GM12873 (cell line): Measurements from ENCODE around the gene CAVIN2.

Source experiments
- TF ChIP-seq, protein P1 (sequence below): IDR thresholded peaks from 2 replicates; pipeline ENCODE4 v1.5.1; 2012; ENCODE audit warnings: low read depth, mild to moderate bottlenecking, moderate library complexity, low read length, control low read depth; ENCODE audit not compliant: insufficient read depth; ENCODE audit errors: missing control alignments

The CAVIN2 gene

DNA sequence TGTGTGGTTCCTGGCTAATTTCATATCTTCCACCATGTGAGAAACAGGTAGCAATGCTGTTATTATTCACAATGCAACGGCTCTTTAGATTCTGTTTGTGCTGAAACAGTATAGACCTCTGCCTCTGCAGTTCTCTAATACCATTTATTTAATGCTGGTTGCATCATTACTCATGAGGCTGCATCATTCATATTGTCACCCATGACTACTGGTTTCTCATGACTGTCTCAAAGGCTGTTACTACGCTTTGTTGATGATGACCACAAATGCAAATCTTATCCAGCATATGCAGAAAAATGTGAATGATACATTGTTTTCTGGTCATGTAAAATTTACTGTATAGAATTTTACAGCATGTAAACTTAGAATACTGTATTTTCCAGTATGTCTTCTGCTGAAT, 22.5 kb downstream of the CAVIN2 start:
- TF ChIP-seq, protein P1, sequence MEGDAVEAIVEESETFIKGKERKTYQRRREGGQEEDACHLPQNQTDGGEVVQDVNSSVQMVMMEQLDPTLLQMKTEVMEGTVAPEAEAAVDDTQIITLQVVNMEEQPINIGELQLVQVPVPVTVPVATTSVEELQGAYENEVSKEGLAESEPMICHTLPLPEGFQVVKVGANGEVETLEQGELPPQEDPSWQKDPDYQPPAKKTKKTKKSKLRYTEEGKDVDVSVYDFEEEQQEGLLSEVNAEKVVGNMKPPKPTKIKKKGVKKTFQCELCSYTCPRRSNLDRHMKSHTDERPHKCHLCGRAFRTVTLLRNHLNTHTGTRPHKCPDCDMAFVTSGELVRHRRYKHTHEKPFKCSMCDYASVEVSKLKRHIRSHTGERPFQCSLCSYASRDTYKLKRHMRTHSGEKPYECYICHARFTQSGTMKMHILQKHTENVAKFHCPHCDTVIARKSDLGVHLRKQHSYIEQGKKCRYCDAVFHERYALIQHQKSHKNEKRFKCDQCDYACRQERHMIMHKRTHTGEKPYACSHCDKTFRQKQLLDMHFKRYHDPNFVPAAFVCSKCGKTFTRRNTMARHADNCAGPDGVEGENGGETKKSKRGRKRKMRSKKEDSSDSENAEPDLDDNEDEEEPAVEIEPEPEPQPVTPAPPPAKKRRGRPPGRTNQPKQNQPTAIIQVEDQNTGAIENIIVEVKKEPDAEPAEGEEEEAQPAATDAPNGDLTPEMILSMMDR, result no peak

DNA sequence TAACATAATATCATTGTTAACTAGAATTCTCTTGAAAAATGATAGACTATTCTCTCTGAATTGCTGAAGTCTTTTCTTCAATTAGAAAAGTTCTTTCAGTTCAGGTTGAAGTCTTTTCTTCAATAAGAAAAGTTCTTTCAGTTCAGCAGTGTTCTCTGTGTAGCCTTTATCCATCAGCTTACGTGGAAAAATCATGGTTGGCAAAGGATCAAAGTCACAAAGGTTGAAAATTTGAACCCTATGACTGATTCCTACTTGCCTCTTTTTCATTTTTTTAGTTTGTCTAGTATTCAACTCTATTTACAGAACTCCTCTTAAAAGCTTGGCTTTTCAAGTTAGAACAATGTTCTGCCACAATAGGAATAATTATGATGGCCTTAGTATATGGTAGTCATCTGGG, 25.8 kb downstream of the CAVIN2 start:
- TF ChIP-seq, protein P1, result no peak

DNA sequence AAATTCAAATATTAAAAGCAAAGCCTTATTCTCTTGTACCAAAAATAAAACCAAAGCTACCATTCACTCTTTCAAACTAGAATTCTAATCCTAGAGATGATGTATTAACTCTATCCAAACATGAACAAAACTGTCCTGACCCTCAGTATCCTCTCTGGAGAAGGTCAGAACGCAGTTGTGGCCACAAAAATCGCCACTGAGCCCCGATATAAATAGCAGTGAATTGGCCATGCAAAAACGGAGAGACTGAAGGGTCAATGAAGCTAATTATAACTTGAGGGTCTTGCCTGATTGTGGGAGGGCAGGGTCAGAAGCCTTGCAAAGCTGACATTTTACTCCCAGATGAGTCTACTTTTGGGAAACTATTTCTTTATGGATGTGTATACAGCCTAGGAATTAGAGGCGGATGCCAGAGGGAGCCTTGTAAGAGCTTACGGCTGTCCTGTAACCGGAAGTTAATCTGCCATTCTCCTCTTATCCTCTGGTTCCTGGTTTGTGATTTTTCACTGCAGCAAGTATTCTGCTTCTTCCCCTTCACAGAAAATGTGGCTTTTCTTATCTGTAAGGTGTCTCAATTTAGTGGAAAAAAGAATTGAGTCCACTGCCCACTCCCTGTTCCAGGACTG, 28.1 kb downstream of the CAVIN2 start:
- TF ChIP-seq, protein P1, result no peak

DNA sequence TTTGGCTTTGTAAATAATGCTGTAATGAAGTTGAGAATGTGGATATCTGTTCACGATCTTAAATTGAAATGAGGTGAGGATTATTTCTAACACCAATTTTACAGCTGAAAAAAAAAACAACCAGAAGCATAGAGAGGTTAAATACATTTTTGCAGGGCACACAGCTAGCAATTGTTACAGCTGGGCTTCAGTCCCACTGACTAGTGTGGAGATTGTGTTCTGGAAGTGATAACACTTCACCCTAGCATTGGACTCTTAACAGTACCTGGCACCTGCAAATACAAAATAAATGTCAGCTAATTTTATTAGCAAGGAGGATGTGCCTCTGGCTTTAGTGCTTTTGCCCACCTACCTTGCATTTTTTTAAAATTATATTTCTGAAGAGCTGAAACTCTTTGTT, 28.8 kb downstream of the CAVIN2 start:
- TF ChIP-seq, protein P1, result no peak

DNA sequence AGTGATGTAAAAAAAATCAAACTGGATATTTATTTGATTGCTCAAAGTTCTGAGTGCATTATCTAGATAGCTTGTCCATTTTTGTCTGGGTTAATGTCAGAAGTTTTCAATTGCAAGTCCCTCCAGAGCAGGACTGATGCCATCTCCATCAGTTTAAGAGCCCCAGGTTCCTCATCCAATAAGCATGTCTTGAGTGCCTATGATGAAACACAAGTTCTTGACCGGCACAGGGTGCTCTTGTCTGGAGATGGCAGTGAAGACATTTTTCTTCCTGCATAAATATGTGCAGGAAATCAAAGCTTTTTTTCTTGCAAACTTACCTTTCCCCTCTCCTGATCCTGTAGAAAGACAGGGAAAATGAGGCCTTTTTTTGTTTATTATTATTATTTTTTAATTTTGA, 31.9 kb downstream of the CAVIN2 start:
- TF ChIP-seq, protein P1, result no peak

DNA sequence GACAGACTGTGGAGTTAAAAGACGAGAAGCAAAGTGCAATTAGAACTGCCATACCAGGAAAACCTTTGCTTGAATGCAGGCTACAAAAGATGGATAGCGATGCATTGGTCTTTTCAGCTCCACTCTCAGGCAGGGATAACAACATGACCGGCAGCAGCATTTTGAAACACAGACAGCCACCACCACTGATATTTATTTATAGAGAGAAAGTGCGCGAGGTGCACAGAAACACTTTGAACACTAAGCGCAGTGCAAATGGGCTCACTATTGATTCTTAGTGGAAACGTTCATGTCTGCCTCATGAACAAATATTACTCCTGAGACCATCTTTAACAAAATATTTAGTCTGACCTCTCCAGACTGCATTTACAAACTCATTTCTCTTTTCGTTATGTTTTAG, 32.9 kb downstream of the CAVIN2 start:
- TF ChIP-seq, protein P1, result no peak

DNA sequence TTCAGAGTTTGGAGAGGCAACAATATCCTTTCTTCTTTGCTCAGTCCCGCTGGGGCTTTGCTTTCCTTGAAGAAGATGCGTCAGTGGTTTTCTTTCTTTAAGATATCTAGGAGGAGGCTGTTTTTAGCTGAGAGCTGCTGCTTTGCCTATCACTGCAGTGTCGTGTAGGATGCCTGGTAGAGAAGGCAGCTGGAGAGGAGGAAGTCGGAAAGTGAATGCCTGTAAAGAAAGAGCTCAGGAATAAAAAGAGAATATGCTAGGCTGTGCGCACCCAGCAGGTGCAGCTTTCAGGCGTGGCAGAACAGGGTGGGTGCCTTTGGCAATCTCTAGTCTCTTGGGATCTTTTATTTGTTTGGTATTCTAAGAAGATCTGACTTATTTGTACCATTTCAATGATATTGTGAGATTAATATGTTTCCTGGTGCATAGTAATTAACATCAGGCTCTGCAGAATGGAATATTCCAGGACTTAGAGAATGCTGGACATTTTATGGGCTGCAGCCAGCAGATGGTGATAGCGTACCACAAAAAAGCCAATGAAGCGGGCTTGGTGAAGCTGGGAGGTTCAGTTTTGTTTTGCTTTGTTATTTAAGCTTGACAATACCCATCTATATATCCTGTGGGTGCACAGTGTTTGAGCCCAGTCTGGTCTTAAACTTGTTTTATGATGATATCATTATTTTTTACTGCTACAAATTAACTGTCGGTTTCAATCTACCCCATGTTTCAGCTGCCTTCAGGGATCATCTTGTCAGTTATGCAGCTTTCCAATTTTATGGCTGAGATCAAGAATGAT, 34.9 kb downstream of the CAVIN2 start:
- TF ChIP-seq, protein P1, result peak; percentile 67
